Heart left ventricle (tissue), 16 donors: ENCODE results near the gene ENOX1. TPM values are rescaled to one million over a fixed set of nuclear protein-coding genes. Genes with fewer than 3 reads are reported as not detected.
A peak's percentile ranks its signal among the peaks of the same experiment; 100 is the strongest.

ENCODE experiments used
- ATAC-seq, 4 donors: fragments of 200-7000 bp; cut with Tn5 transposase; one replicate each; pipeline ENCODE4 v1.9.1; 2020 to 2022; ENCODE audit warnings: moderate library complexity in 4 of 4, mild to moderate bottlenecking in 3 of 4, moderate number of reproducible peaks in 1 of 4
- DNase-seq, 5 donors: peaks; one replicate each; pipeline ENCODE4 v3.0.0-alpha.2; 2020
- H3K27ac ChIP-seq, 12 donors: fragments of 200-600 bp; sonication (generic) in 4 of 12; one replicate each; pipeline versions ENCODE4 v1.5.0 to v1.8.0; 2016 to 2022; ENCODE audit warnings: mild to moderate bottlenecking in 2 of 12
- H3K27me3 ChIP-seq, 9 donors: fragments of 200-600 bp; sonication (generic) in 2 of 9; one replicate each; pipeline versions ENCODE4 v1.5.1 to v1.8.0; 2016 to 2022; ENCODE audit warnings: mild to moderate bottlenecking in 3 of 9
- H3K36me3 ChIP-seq, 9 donors: fragments of 200-600 bp; sonication (generic) in 2 of 9; one replicate each; pipeline versions ENCODE4 v1.5.0 to v1.8.0; 2018 to 2022; ENCODE audit warnings: mild to moderate bottlenecking in 2 of 9
- H3K4me1 ChIP-seq, 12 donors: fragments of 200-600 bp; sonication (generic) in 4 of 12; one replicate each; pipeline versions ENCODE4 v1.5.0 to v1.8.0; 2016 to 2022; ENCODE audit warnings: mild to moderate bottlenecking in 3 of 12
- H3K4me3 ChIP-seq, 12 donors: fragments of 200-600 bp; sonication (generic) in 4 of 12; one replicate each; pipeline versions ENCODE4 v1.5.0 to v1.8.0; 2017 to 2022; ENCODE audit warnings: mild to moderate bottlenecking in 9 of 12, moderate library complexity in 4 of 12
- H3K9me3 ChIP-seq, 12 donors: fragments of 200-600 bp; sonication (generic) in 4 of 12; one replicate each; pipeline versions ENCODE4 v1.5.0 to v1.8.0; 2016 to 2022; ENCODE audit warnings: mild to moderate bottlenecking in 1 of 12
- POLR2A ChIP-seq, 2 donors: fragments of 450-650 bp; IDR thresholded peaks; one replicate each; pipeline ENCODE4 v1.6.1; 2017; ENCODE audit warnings: antibody characterized with exemption in 2 of 2, mild to moderate bottlenecking in 2 of 2, moderate library complexity in 2 of 2
- WGBS, 4 donors: extraction: QIAGEN DNeasy Blood & Tissue Kit in 2 of 4; methylation state at CpG; one replicate each; pipeline versions ENCODE4 v1.1.5 to v1.1.7; 2013 to 2018; 5-methylcytosine and 5-hydroxymethylcytosine counted together
- intact Hi-C, 10 donors: fragments of 100-400 bp; cut with DNase I; formaldehyde crosslinking; loops; one replicate each; pipeline versions ENCODE4 v1.11.1 to v1.14.2; 2022
- polyA plus RNA-seq, 2 donors: library from polyadenylated mRNA; stranded (reverse); fragments of 200-250 nt; gene quantifications; one replicate each; pipeline ENCODE4 v1.2.3, GENCODE V29; 2013
- total RNA-seq, 9 donors: library from RNA; depleted of rRNA in 2 of 9; stranded (reverse); fragments of >200 nt in 2 of 9; fragmentation: NEBNext Ultra II Directional in 3 of 9; extraction: Animal tissue kit (Norgen Biotek cat#: 25700) in 3 of 9; gene quantifications; one replicate each; pipeline versions ENCODE4 v1.1.0 to v1.2.4, GENCODE V29; 2016 to 2023
- TF ChIP-seq, protein P1 (sequence below), 12 donors: fragments of 200-600 bp; sonication (generic) in 4 of 12; IDR thresholded peaks; one replicate each; pipeline versions ENCODE4 v1.5.0 to v1.8.0; 2018 to 2022; ENCODE audit warnings: antibody characterized with exemption in 12 of 12, mild to moderate bottlenecking in 5 of 12
- donor health status: ischemic (EF 13 %, LVEDD 7.1; RV severe dilation, severe dysfunction).
- donor health status: healthy with polysubstance abuse.
- donor health status: DM: no; HTN: yes; CAD: no.
- donor health status: DM: no; HTN: no; CAD: no.
- donor health status: ischemic (EF 25% LVEDD 6.9; RV normal size, moderate dysfunction).
- donor health status: ischemic (EF 25% LVEDD 5.7; RV mildly dilated, moderate dysfunction).
- donor health status: healthy.
- donor health status: DM: yes; HTN: yes; CAD: no.
- donor health status: ischemic (EF 35%, LVEDD 5.7; RV mildly dilated, moderate dysfunction).
- donor health status: nonischemic (EF 11% LVEDD 7.7; RV severe dilation, severe dysfunction).
- donor health status: DM: yes; HTN: yes; CAD: no.
- donor health status: PGD.
- donor health status: ischemic (EF 29% LVEDD 5.4; RV normal size, mild dysfunction).
- donor health status: nonischemic (EF 23%, LVEDD 6.1; RV moderate dilation, normal function).

ENOX1 gene
- total and polyA plus RNA-seq, 11 donors = 2.0 to 10.1 (median 5.4) TPM

DNA sequence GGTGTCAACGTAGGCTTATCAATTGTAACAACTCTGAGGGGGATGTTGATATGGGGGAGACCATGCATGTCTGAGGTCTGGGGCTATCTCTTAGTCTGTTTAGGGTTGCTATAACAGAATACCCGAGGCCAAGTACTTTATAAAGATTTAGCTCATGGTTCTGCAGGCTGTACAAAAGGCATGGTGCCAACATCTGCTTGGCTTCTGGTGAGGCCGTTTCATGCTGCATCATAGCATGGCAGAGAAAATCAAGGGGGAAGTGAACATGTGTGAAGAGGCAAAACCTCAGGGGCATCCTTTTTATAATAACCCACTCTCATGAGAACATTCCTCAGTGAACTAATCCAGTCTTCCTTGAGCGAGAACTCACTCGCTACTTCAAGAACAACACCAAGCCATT lies 353.8 kb downstream of the ENOX1 start:
- no peaks in the 10 kb centered on the region for H3K9me3 ChIP-seq
- no peak for TF ChIP-seq POLR2A (IDR thresholded peaks at IDR 0.05)
- TF ChIP-seq, protein P1, sequence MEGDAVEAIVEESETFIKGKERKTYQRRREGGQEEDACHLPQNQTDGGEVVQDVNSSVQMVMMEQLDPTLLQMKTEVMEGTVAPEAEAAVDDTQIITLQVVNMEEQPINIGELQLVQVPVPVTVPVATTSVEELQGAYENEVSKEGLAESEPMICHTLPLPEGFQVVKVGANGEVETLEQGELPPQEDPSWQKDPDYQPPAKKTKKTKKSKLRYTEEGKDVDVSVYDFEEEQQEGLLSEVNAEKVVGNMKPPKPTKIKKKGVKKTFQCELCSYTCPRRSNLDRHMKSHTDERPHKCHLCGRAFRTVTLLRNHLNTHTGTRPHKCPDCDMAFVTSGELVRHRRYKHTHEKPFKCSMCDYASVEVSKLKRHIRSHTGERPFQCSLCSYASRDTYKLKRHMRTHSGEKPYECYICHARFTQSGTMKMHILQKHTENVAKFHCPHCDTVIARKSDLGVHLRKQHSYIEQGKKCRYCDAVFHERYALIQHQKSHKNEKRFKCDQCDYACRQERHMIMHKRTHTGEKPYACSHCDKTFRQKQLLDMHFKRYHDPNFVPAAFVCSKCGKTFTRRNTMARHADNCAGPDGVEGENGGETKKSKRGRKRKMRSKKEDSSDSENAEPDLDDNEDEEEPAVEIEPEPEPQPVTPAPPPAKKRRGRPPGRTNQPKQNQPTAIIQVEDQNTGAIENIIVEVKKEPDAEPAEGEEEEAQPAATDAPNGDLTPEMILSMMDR (IDR thresholded peaks at IDR 0.05) = no peak
- no peak overlapping the region for H3K4me3 ChIP-seq
- intact Hi-C loops = no loop called here
- H3K27ac ChIP-seq = no peak overlapping the region
- peaks cover 0 to 10% (median 5%) of the 10 kb centered on the region in 12 donors for H3K4me1 ChIP-seq
- no peaks in the 10 kb centered on the region for H3K36me3 ChIP-seq
- ATAC-seq = peak in 3 of 4 donors; percentile 38 to 48 (median 47)
- H3K27me3 ChIP-seq = no peaks in the 10 kb centered on the region
- DNase-seq = peak in 1 of 5 donors; percentile 44
- 60 to 71% (median 61%) methylated on average over 5 of the region's 5 CpGs for WGBS, 4 donors

DNA sequence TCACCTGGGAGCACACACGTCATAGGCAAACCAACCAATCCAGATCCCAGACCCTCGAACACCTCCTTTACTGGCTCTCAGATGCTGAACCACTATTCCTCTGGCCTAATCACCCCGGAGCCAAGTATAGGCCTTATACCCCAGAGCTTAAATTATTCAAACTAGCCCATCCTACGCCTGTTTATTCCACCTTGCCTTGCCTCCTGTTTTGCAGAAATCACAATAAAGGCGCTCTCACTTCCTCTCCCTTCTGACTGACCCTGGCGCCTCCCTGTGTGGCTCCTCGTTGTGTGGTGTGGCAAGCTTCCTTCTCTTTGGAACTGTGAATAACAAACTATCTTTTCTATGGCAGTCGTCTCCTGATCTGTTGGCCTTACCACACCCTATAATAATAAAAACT lies 354.9 kb downstream of the ENOX1 start:
- 86 to 91% (median 88%) methylated on average over 8 of the region's 8 CpGs for WGBS, 4 donors

DNA sequence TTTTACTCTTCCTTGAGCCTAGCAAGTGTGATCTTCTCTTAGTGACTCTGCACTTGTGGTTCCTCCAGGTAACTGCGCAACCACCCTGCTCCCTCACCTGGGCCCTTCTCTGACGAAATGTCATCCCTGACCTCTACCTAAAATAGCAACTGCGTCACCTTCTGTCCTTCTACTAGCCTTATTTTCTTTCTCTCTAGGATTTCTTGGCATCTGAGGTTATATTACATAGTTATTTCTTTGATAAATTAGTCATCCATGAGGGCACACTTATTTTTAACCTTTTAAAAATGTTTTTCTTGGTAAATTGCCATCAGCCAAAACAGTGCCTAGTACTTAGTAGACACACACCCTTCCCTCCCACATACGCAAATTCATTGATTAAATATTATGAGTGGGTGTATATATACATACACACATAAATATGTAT lies 355.5 kb downstream of the ENOX1 start:
- Histone ChIP-seq H3K27ac (no peak overlapping the region), H3K36me3 (no peaks in the 10 kb centered on the region), H3K4me1 (peaks cover 0 to 10% (median 5%) of the 10 kb centered on the region in 12 donors), H3K9me3 (no peaks in the 10 kb centered on the region), H3K27me3 (no peaks in the 10 kb centered on the region), H3K4me3 (no peak overlapping the region)
- 62 to 78% (median 65%) methylated on average over 4 of the region's 4 CpGs for WGBS, 4 donors
- intact Hi-C loops = no loop called here
- ATAC-seq (peak in 2 of 4 donors; percentile 12 to 30), DNase-seq (no peak)
- TF ChIP-seq POLR2A (IDR thresholded peaks at IDR 0.05) = no peak
- TF ChIP-seq, protein P1 (IDR thresholded peaks at IDR 0.05) = no peak

More for the DNA sequence above, 354.9 kb downstream of the ENOX1 start:
- no peaks in the 10 kb centered on the region for H3K36me3 ChIP-seq
- no peaks in the 10 kb centered on the region for H3K9me3 ChIP-seq
- no peak overlapping the region for H3K4me3 ChIP-seq
- DNase-seq = no peak
- ATAC-seq = no peak
- TF ChIP-seq, protein P1 (IDR thresholded peaks at IDR 0.05) = no peak
- no peak for TF ChIP-seq POLR2A (IDR thresholded peaks at IDR 0.05)
- peaks cover 0 to 10% (median 5%) of the 10 kb centered on the region in 12 donors for H3K4me1 ChIP-seq
- no peak overlapping the region for H3K27ac ChIP-seq
- H3K27me3 ChIP-seq = no peaks in the 10 kb centered on the region
- intact Hi-C loops = no loop called here

DNA sequence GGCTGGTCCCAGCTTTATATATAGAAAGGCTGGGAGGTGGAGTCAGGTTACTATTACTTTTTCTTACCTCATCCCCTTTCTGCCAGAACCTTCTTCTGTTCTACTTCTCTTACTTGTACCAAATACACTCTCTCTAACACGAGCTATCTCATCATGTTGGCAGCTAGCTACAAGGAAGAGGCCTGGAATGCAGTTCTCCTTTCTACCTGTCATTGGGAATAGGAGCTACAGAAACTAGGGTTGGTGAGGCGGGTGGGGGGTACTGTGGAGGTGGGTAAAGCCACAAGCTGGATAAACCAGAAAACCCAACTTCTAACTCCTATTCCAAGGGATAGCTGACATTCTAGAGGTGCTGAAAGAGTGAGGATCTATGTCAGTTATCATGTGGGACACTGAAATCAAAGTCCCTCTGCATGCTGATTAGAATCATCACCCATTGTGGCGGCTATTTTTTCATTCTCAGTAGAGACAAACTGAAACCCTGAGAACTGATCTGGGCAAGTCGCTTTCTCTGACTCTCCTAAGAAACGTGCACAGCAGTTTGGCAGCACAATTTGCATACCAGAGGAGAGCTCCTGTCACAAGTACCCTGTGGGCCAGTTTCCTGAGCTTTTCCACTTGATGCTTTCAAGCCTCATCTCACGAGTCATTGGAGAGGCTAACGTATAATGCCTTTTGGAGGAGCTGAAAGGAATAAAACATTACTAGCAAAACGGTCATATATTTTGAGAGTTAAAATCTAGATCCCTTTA lies 358.1 kb downstream of the ENOX1 start:
- Histone ChIP-seq H3K4me1 (peaks cover 0 to 8% (median 5%) of the 10 kb centered on the region in 12 donors), H3K36me3 (no peaks in the 10 kb centered on the region), H3K4me3 (no peak overlapping the region), H3K27ac (no peak overlapping the region), H3K9me3 (no peaks in the 10 kb centered on the region), H3K27me3 (no peaks in the 10 kb centered on the region)
- DNase-seq = no peak
- no peak for TF ChIP-seq POLR2A (IDR thresholded peaks at IDR 0.05)
- TF ChIP-seq, protein P1 (IDR thresholded peaks at IDR 0.05) = no peak
- 73 to 81% (median 75%) methylated on average over 8 of the region's 8 CpGs for WGBS, 4 donors
- intact Hi-C loops = no loop called here
- no peak for ATAC-seq
